Measurements from ENCODE around the gene GUCD1. TPM values are rescaled to one million over a fixed set of nuclear protein-coding genes. Genes with fewer than 3 reads are reported as not detected.
"Not testable (repeated sequence)": the region's sequence is repeated elsewhere in the genome, so short reads cannot be mapped to it uniquely, and the experiment has no call there.

GUCD1 gene
- total and polyA plus RNA-seq, 9 of the 15 experiments (the other 6 are each of a cell fraction or from before 2014, with no cell fraction given) = 31.5 to 67.8 (median 50.3) TPM

GRCh38 chr22:24599514-24599913 lies 44.6 kb upstream of the GUCD1 start (continued):
- TF ChIP-seq ATF7 (IDR thresholded peaks at IDR 0.05) (no peak), CBX1 (IDR thresholded peaks at IDR 0.05; ENCODE audit: low read depth) (no peak)

- H3K9me1 ChIP-seq (ENCODE audit: control insufficient read depth, insufficient read depth, low read length); in situ Hi-C loops (cut with MboI); CTCF ChIA-PET (ENCODE audit: low intra/inter-chr PET ratio); H3K4me3 ChIP-seq; intact Hi-C loops (cut with micrococcal nuclease); H3K27ac ChIP-seq (ENCODE audit: extremely low read depth, low read depth, low read length); H2AFZ ChIP-seq (ENCODE audit: low read depth, low read length); H3K9ac ChIP-seq (ENCODE audit: insufficient read depth in 1 of 2, low read depth in 2 of 2, low read length in 2 of 2); H3K27me3 ChIP-seq (ENCODE audit: control insufficient read depth in 2 of 2, insufficient read depth in 2 of 2, low read length in 2 of 2); H3K79me2 ChIP-seq (ENCODE audit: control insufficient read depth, insufficient read depth, low read length); ATAC-seq; H4K20me1 ChIP-seq (replicated peaks; ENCODE audit: control insufficient read depth, insufficient read depth, low read length); FAIRE-seq; H3K9me3 ChIP-seq (replicated peaks; ENCODE audit: control insufficient read depth, insufficient read depth, low read depth, low read length); H3K36me3 ChIP-seq (ENCODE audit: control insufficient read depth, insufficient read depth, low read length); BruUV-seq (replicated peaks); H3K4me2 ChIP-seq (ENCODE audit: insufficient read depth, low read length); POLR2A ChIA-PET; DNase-seq (ENCODE audit: extremely low read depth in 1 of 4, low spot score in 3 of 4): not testable (repeated sequence)
- WGBS (ENCODE audit: insufficient coverage, low coverage, missing lambda C conversion rate) = 41% methylated on average over 6 of the region's 9 CpGs
- H3K4me1 ChIP-seq (replicated peaks in 1 of 2; ENCODE audit: control insufficient read depth in 2 of 2, insufficient read depth in 2 of 2, low read length in 2 of 2) = peaks cover 0 to 29% of the 10 kb centered on the region in 2 experiments; a peak in 2 of 5 replicates
These were observed 42.1 kb upstream of the GUCD1 start for GRCh38 chr22:24597076-24597475.

DNA sequence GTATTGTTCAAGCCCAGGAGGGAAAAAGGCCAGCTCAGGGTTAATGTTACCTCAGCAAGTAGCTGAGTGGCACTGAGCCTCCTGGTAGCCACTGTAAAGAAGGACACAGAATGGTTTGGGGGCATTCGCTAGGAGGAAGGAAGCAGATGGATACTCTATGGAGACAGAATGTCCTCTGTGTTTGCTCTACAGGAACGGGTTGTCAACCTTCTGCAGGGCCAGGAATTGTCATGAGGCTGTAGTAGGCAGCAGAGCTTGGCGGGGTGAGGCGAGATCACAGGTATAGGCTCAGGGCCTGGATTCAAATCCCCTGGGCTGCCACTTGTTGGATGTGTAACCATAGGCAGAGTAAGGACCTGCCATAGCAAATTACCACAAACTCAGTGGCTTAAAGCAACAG lies 40.9 kb upstream of the GUCD1 start:
- H2AFZ ChIP-seq (ENCODE audit: low read depth, low read length) = no peak overlapping the region
- no peaks in the 10 kb centered on the region for H3K9me3 ChIP-seq (replicated peaks; ENCODE audit: control insufficient read depth, insufficient read depth, low read depth, low read length)
- intact Hi-C loops (cut with micrococcal nuclease) (no loop called here), in situ Hi-C loops (cut with MboI) (no loop called here)
- no TSS peak for BruUV-seq (replicated peaks)
- ChIA-PET POLR2A (interaction anchor here (0.8 kb wide), 1 partner anchor 10 kb away, joined by 3 read pairs; no protein-coding TSS in a partner anchor), CTCF (ENCODE audit: low intra/inter-chr PET ratio) (no interaction called here)
- FAIRE-seq (no peak), DNase-seq (ENCODE audit: extremely low read depth in 1 of 4, low spot score in 3 of 4) (no peak), ATAC-seq (no peak)
- H3K4me2 ChIP-seq (ENCODE audit: insufficient read depth, low read length) = no peak overlapping the region
- no peaks in the 10 kb centered on the region for H4K20me1 ChIP-seq (replicated peaks; ENCODE audit: control insufficient read depth, insufficient read depth, low read length)
- no peaks in the 10 kb centered on the region for H3K9me1 ChIP-seq (ENCODE audit: control insufficient read depth, insufficient read depth, low read length)
- H3K79me2 ChIP-seq (ENCODE audit: control insufficient read depth, insufficient read depth, low read length) = no peaks in the 10 kb centered on the region
- no peaks in the 10 kb centered on the region for H3K36me3 ChIP-seq (ENCODE audit: control insufficient read depth, insufficient read depth, low read length)
- H3K27ac ChIP-seq (ENCODE audit: extremely low read depth, low read depth, low read length) = no peak overlapping the region
- no peaks in the 10 kb centered on the region for H3K27me3 ChIP-seq (ENCODE audit: control insufficient read depth in 2 of 2, insufficient read depth in 2 of 2, low read length in 2 of 2)
- no peak overlapping the region for H3K4me3 ChIP-seq
- TF ChIP-seq ZNF280B (CRISPR knock-in tag; IDR thresholded peaks at IDR 0.05) (no peak), NFRKB (IDR thresholded peaks at IDR 0.05; ENCODE audit: low read depth) (no peak)
- TF ChIP-seq, protein P1, sequence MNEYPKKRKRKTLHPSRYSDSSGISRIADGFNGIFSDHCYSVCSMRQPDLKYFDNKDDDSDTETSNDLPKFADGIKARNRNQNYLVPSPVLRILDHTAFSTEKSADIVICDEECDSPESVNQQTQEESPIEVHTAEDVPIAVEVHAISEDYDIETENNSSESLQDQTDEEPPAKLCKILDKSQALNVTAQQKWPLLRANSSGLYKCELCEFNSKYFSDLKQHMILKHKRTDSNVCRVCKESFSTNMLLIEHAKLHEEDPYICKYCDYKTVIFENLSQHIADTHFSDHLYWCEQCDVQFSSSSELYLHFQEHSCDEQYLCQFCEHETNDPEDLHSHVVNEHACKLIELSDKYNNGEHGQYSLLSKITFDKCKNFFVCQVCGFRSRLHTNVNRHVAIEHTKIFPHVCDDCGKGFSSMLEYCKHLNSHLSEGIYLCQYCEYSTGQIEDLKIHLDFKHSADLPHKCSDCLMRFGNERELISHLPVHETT (CRISPR knock-in tag; conservative IDR thresholded peaks at IDR 0.05 in 1 of 2, IDR thresholded peaks at IDR 0.05 in 1 of 2) = no peak
- TF ChIP-seq, protein P2, sequence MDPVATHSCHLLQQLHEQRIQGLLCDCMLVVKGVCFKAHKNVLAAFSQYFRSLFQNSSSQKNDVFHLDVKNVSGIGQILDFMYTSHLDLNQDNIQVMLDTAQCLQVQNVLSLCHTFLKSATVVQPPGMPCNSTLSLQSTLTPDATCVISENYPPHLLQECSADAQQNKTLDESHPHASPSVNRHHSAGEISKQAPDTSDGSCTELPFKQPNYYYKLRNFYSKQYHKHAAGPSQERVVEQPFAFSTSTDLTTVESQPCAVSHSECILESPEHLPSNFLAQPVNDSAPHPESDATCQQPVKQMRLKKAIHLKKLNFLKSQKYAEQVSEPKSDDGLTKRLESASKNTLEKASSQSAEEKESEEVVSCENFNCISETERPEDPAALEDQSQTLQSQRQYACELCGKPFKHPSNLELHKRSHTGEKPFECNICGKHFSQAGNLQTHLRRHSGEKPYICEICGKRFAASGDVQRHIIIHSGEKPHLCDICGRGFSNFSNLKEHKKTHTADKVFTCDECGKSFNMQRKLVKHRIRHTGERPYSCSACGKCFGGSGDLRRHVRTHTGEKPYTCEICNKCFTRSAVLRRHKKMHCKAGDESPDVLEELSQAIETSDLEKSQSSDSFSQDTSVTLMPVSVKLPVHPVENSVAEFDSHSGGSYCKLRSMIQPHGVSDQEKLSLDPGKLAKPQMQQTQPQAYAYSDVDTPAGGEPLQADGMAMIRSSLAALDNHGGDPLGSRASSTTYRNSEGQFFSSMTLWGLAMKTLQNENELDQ (CRISPR knock-in tag; IDR thresholded peaks at IDR 0.05; ENCODE audit: borderline replicate concordance) = no peak
- no peak overlapping the region for H3K9ac ChIP-seq (ENCODE audit: insufficient read depth in 1 of 2, low read depth in 2 of 2, low read length in 2 of 2)
- H3K4me1 ChIP-seq (replicated peaks in 1 of 2; ENCODE audit: control insufficient read depth in 2 of 2, insufficient read depth in 2 of 2, low read length in 2 of 2) = peaks cover 0 to 22% of the 10 kb centered on the region in 2 experiments; a peak in 2 of 5 replicates
- whole genome bisulfite sequencing (ENCODE audit: insufficient coverage, low coverage, missing lambda C conversion rate) = 73% methylated on average over 4 of the region's 4 CpGs
